Measurements from ENCODE around the gene IL26. TPM values are rescaled to one million over a fixed set of nuclear protein-coding genes. Genes with fewer than 3 reads are reported as not detected.

Gene IL26
- polyA plus RNA-seq, 2 of the 4 experiments (the other 2 are of a cell fraction): not detected

DNA sequence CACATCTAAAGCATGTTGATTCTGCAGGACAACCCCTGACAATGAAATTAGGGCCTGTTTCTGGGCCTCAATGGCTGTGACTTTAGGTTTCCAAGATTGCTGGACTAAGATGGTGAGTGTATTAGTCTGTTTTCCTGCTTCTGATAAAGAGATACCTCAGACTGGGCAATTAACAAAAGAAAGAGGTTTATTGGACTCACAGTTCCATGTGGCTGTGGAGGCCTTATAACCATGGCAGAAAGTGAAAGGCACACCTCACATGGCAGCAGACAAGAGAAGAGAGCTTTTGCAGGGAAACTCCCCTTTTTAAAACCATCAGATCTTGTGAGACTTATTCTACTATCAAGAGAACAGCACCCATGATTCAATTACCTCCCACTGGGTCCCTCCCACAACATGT, 17.2 kb upstream of the IL26 start (continued):
- TF ChIP-seq, protein P1, sequence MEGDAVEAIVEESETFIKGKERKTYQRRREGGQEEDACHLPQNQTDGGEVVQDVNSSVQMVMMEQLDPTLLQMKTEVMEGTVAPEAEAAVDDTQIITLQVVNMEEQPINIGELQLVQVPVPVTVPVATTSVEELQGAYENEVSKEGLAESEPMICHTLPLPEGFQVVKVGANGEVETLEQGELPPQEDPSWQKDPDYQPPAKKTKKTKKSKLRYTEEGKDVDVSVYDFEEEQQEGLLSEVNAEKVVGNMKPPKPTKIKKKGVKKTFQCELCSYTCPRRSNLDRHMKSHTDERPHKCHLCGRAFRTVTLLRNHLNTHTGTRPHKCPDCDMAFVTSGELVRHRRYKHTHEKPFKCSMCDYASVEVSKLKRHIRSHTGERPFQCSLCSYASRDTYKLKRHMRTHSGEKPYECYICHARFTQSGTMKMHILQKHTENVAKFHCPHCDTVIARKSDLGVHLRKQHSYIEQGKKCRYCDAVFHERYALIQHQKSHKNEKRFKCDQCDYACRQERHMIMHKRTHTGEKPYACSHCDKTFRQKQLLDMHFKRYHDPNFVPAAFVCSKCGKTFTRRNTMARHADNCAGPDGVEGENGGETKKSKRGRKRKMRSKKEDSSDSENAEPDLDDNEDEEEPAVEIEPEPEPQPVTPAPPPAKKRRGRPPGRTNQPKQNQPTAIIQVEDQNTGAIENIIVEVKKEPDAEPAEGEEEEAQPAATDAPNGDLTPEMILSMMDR (IDR thresholded peaks at IDR 0.05): no peak
- no peak for TF ChIP-seq GATA3 (IDR thresholded peaks at IDR 0.05; ENCODE audit: borderline replicate concordance)
- TF ChIP-seq CBX8 (IDR thresholded peaks at IDR 0.05): no peak
- no peak for TF ChIP-seq FOSL2 (IDR thresholded peaks at IDR 0.05)
- no peak for TF ChIP-seq FOSL2 (CRISPR knock-in tag; IDR thresholded peaks at IDR 0.05)

DNA sequence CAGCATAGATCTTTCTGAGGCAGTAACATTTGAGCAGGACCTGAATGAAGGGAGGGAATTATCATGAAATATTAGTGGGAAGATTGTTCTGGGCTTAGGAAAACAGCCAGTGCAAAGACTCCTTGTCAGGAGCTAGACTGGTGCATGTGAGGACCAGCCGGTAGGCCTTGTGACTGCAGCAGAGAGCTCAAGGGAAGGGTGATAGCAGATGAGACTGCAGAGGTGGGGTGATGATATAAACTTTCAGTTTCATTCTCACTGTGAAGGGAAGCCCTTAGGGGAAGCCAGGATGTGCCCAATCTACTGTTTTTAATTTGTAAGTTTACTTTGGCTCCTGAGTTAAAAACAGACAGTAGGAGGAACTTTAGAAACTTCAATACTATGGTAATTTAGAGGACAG, 15.4 kb upstream of the IL26 start:
- H3K27ac ChIP-seq: no peak overlapping the region
- ATAC-seq: no peak
- CTCF ChIA-PET: interaction anchor here (3.1 kb wide), 1 partner anchor 18 kb away, joined by 15 read pairs; no protein-coding TSS in a partner anchor

DNA sequence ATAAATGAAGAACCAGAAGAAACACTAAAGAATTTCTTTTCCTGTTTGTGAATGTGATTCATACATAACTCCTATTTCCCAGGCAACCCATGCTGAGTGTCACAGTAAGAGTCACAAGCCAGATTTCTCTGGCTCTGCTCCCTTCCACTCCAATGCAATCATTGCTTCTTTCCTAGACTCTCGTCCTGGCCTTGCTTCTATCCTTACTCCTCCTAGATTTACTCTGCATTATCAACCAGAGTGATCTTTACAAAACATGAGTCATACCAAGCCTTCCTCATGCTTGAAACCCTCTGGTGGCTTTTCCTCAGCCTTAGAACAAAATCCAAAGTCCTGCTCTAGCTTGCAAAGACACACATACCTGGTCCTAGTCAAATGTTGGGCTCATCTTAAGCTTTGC, 14.5 kb upstream of the IL26 start:
- Histone ChIP-seq H3K27ac (no peak overlapping the region), H3K4me2 (no peak overlapping the region), H3K9me3 (no peaks in the 10 kb centered on the region), H3K4me1 (peaks cover 15% of the 10 kb centered on the region; the same call in 2 of the 3 replicates), H3K4me3 (no peak overlapping the region)
- peak in 1 of 2 experiments; percentile 52 for DNase-seq (ENCODE audit: low read depth in 1 of 2, low spot score in 1 of 2)
- TF ChIP-seq JUNB (IDR thresholded peaks at IDR 0.05) (no peak), BHLHE40 (IDR thresholded peaks at IDR 0.05; ENCODE audit: low read depth, low read length) (no peak), FOSB (CRISPR knock-in tag; IDR thresholded peaks at IDR 0.05) (no peak), FOSL2 (IDR thresholded peaks at IDR 0.05) (0 out of 2 replicates have a peak, but pooled peaks have one; percentile 9), FOSL2 (CRISPR knock-in tag; IDR thresholded peaks at IDR 0.05) (peak; percentile 32; the same call in 1 of the 2 replicates), EP300 (IDR thresholded peaks at IDR 0.05) (no peak), ZFP36 (IDR thresholded peaks at IDR 0.05; ENCODE audit: borderline replicate concordance, partially characterized antibody) (no peak), HEYL (CRISPR knock-in tag; IDR thresholded peaks at IDR 0.05) (no peak), GATA3 (IDR thresholded peaks at IDR 0.05; ENCODE audit: borderline replicate concordance) (0 out of 2 replicates have a peak, but pooled peaks have one; percentile 35), PHF8 (IDR thresholded peaks at IDR 0.05; ENCODE audit: borderline replicate concordance, low read depth) (no peak)
- TF ChIP-seq, protein P2, sequence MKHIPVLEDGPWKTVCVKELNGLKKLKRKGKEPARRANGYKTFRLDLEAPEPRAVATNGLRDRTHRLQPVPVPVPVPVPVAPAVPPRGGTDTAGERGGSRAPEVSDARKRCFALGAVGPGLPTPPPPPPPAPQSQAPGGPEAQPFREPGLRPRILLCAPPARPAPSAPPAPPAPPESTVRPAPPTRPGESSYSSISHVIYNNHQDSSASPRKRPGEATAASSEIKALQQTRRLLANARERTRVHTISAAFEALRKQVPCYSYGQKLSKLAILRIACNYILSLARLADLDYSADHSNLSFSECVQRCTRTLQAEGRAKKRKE (CRISPR knock-in tag; IDR thresholded peaks at IDR 0.05; ENCODE audit: low read depth): no peak
- TF ChIP-seq, protein P3, sequence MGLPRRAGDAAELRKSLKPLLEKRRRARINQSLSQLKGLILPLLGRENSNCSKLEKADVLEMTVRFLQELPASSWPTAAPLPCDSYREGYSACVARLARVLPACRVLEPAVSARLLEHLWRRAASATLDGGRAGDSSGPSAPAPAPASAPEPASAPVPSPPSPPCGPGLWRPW (IDR thresholded peaks at IDR 0.05): no peak
- TF ChIP-seq, protein P4, sequence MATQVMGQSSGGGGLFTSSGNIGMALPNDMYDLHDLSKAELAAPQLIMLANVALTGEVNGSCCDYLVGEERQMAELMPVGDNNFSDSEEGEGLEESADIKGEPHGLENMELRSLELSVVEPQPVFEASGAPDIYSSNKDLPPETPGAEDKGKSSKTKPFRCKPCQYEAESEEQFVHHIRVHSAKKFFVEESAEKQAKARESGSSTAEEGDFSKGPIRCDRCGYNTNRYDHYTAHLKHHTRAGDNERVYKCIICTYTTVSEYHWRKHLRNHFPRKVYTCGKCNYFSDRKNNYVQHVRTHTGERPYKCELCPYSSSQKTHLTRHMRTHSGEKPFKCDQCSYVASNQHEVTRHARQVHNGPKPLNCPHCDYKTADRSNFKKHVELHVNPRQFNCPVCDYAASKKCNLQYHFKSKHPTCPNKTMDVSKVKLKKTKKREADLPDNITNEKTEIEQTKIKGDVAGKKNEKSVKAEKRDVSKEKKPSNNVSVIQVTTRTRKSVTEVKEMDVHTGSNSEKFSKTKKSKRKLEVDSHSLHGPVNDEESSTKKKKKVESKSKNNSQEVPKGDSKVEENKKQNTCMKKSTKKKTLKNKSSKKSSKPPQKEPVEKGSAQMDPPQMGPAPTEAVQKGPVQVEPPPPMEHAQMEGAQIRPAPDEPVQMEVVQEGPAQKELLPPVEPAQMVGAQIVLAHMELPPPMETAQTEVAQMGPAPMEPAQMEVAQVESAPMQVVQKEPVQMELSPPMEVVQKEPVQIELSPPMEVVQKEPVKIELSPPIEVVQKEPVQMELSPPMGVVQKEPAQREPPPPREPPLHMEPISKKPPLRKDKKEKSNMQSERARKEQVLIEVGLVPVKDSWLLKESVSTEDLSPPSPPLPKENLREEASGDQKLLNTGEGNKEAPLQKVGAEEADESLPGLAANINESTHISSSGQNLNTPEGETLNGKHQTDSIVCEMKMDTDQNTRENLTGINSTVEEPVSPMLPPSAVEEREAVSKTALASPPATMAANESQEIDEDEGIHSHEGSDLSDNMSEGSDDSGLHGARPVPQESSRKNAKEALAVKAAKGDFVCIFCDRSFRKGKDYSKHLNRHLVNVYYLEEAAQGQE (IDR thresholded peaks at IDR 0.05): no peak
- ATAC-seq: peak; percentile 64 to 67; a peak in 4 of 6 replicates
- ChIA-PET POLR2A (no interaction called here), CTCF (interaction anchor here (3.1 kb wide), 1 partner anchor 17 kb away, joined by 15 read pairs; no protein-coding TSS in a partner anchor)
- FAIRE-seq: no peak
- WGBS (ENCODE audit: missing lambda C conversion rate): 8% methylated on average over 1 of the region's 1 CpG

More for the DNA sequence above, 15.4 kb upstream of the IL26 start:
- POLR2A ChIA-PET: no interaction called here
- DNase-seq (ENCODE audit: low read depth in 1 of 2, low spot score in 1 of 2) (no peak), FAIRE-seq (no peak)
- 88% methylated on average over 1 of the region's 1 CpG for WGBS (ENCODE audit: missing lambda C conversion rate)
- H3K9me3 ChIP-seq: no peaks in the 10 kb centered on the region
- H3K4me2 ChIP-seq: no peak overlapping the region
- TF ChIP-seq, protein P1 (IDR thresholded peaks at IDR 0.05): no peak
- TF ChIP-seq HOXA7 (CRISPR knock-in tag; IDR thresholded peaks at IDR 0.05) (no peak), FOSL2 (IDR thresholded peaks at IDR 0.05) (no peak), FOSL2 (CRISPR knock-in tag; IDR thresholded peaks at IDR 0.05) (no peak), RFX5 (IDR thresholded peaks at IDR 0.05) (no peak), SMC3 (IDR thresholded peaks at IDR 0.05) (no peak), CHD4 (IDR thresholded peaks at IDR 0.05; ENCODE audit: borderline replicate concordance) (no peak)
- H3K4me3 ChIP-seq: no peak overlapping the region
- peaks cover 15% of the 10 kb centered on the region; the same call in 2 of the 3 replicates for H3K4me1 ChIP-seq

Data from A549 (cell line).